ENCODE data around the gene FGFRL1. TPM values are rescaled to one million over a fixed set of nuclear protein-coding genes. Genes with fewer than 3 reads are reported as not detected.

Gene FGFRL1
- total and polyA plus RNA-seq, 2 of the 13 experiments (the other 11 are each of a cell fraction or from before 2014, with no cell fraction given): 19.1 to 30.6 TPM

DNA sequence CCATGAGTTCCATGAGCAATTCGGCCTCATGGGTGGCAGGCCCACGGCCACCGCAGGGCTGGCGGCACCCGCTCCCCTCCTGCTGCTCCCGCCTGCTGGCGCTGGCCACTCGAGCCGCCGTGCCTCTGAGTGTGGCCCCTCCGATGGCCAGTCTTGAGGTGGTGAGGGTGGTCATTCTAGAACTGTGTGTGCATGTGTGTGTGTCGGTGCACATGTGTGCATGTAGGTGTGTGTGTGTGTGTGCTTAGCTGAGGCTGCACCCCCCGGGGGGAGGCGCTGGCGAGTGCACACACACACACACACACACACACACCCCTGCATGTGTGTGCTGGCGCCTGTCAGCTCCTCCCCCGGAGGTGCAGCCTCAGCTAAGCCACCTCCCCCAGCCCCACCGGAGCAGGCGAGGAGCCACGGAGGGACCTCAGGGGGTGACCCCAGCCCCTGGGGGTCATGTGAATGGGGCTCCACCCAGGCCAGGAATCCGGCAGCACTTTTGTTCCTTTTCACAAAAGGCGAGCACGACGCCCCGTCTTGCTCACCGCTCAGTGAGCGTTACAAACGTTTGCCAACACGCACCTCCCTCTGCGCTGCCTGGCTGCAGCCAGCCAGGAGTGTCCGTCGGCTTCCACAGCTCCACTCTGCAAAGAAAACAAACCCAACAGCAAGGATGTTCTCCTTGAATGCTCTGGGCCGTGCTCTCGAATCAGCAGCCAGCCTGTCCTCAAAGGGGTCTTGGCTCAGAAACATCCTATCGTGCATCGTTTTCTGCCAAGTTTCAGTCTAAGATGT, 29.9 kb downstream of the FGFRL1 start:
- CTCF ChIA-PET (ENCODE audit: low intra/inter-chr PET ratio, low total read pairs): no interaction called here
- no peak for FAIRE-seq
- no peak overlapping the region; a peak in 1 of 6 replicates for H3K4me3 ChIP-seq (replicated peaks in 1 of 3; ENCODE audit: insufficient read depth in 1 of 3, low read depth in 2 of 3, low read length in 3 of 3)

More for the DNA sequence above, 29.9 kb downstream of the FGFRL1 start:
- H3K27me3 ChIP-seq (ENCODE audit: control insufficient read depth in 1 of 2, insufficient read depth in 2 of 2, low read length in 2 of 2): peaks cover 18 to 69% of the 10 kb centered on the region in 2 experiments
- no peaks in the 10 kb centered on the region for H3K9me3 ChIP-seq (ENCODE audit: low read length)
- no peak for ATAC-seq
- peaks cover 69% of the 10 kb centered on the region for H3K4me1 ChIP-seq (ENCODE audit: insufficient read depth, low read length)
- no peak overlapping the region for H3K4me2 ChIP-seq (ENCODE audit: low read depth, low read length)
- TF ChIP-seq SOX13 (IDR thresholded peaks at IDR 0.05) (no peak), SOX13 (CRISPR knock-in tag; conservative IDR thresholded peaks at IDR 0.05 in 1 of 2, IDR thresholded peaks at IDR 0.05 in 1 of 2) (no peak), ZFP36L2 (CRISPR knock-in tag; IDR thresholded peaks at IDR 0.05) (no peak), MTA1 (CRISPR knock-in tag; IDR thresholded peaks at IDR 0.05; ENCODE audit: borderline replicate concordance) (no peak), POLR2AphosphoS5 (IDR thresholded peaks at IDR 0.05; ENCODE audit: low read depth, low read length) (no peak), DPF2 (CRISPR knock-in tag; IDR thresholded peaks at IDR 0.05; ENCODE audit: borderline replicate concordance, low read depth) (no peak), RBFOX2 (IDR thresholded peaks at IDR 0.05; ENCODE audit: low read depth, low read length) (no peak), TOE1 (CRISPR knock-in tag; IDR thresholded peaks at IDR 0.05) (no peak)
- TF ChIP-seq, protein P1, sequence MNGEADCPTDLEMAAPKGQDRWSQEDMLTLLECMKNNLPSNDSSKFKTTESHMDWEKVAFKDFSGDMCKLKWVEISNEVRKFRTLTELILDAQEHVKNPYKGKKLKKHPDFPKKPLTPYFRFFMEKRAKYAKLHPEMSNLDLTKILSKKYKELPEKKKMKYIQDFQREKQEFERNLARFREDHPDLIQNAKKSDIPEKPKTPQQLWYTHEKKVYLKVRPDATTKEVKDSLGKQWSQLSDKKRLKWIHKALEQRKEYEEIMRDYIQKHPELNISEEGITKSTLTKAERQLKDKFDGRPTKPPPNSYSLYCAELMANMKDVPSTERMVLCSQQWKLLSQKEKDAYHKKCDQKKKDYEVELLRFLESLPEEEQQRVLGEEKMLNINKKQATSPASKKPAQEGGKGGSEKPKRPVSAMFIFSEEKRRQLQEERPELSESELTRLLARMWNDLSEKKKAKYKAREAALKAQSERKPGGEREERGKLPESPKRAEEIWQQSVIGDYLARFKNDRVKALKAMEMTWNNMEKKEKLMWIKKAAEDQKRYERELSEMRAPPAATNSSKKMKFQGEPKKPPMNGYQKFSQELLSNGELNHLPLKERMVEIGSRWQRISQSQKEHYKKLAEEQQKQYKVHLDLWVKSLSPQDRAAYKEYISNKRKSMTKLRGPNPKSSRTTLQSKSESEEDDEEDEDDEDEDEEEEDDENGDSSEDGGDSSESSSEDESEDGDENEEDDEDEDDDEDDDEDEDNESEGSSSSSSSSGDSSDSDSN (CRISPR knock-in tag; IDR thresholded peaks at IDR 0.05): no peak
- TF ChIP-seq, protein P2, sequence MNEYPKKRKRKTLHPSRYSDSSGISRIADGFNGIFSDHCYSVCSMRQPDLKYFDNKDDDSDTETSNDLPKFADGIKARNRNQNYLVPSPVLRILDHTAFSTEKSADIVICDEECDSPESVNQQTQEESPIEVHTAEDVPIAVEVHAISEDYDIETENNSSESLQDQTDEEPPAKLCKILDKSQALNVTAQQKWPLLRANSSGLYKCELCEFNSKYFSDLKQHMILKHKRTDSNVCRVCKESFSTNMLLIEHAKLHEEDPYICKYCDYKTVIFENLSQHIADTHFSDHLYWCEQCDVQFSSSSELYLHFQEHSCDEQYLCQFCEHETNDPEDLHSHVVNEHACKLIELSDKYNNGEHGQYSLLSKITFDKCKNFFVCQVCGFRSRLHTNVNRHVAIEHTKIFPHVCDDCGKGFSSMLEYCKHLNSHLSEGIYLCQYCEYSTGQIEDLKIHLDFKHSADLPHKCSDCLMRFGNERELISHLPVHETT (CRISPR knock-in tag; conservative IDR thresholded peaks at IDR 0.05): no peak
- TF ChIP-seq, protein P3, sequence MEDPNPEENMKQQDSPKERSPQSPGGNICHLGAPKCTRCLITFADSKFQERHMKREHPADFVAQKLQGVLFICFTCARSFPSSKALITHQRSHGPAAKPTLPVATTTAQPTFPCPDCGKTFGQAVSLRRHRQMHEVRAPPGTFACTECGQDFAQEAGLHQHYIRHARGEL (CRISPR knock-in tag; IDR thresholded peaks at IDR 0.05): no peak
- no peak overlapping the region for H3K27ac ChIP-seq (ENCODE audit: extremely low read length, insufficient read depth, low read length)
- no peak overlapping the region for H2AFZ ChIP-seq (ENCODE audit: low read length)
- 27% methylated on average over 14 of the region's 36 CpGs for WGBS (ENCODE audit: low lambda C conversion rate)
- POLR2A ChIA-PET: no interaction called here
- DNase-seq (ENCODE audit: low spot score): no peak
- peaks cover 14% of the 10 kb centered on the region; the same call in 1 of the 2 replicates for H4K20me1 ChIP-seq (ENCODE audit: insufficient read depth, low read length)
- intact Hi-C loops (cut with micrococcal nuclease; ENCODE audit: unreplicated experiment): no loop called here
- no TSS peak for BruUV-seq (replicated peaks)
- H3K36me3 ChIP-seq (replicated peaks in 1 of 2; ENCODE audit: control insufficient read depth in 1 of 2, insufficient read depth in 2 of 2, low read length in 2 of 2): no peaks in the 10 kb centered on the region
- H3K9ac ChIP-seq (ENCODE audit: insufficient read depth, low read depth, low read length): no peak overlapping the region
- no peaks in the 10 kb centered on the region for H3K79me2 ChIP-seq (ENCODE audit: insufficient read depth, low read length)
- in situ Hi-C loops (cut with HindIII; ENCODE audit: extremely low pct_ligation_motif_present, low pct_unique_long_range_greater_than_20kb): no loop called here

All from HepG2 (cell line).